ENCODE data around the gene WWP2.
"Not testable (repeated sequence)": the region's sequence is repeated elsewhere in the genome, so short reads cannot be mapped to it uniquely, and the experiment has no call there.

The WWP2 gene

DNA sequence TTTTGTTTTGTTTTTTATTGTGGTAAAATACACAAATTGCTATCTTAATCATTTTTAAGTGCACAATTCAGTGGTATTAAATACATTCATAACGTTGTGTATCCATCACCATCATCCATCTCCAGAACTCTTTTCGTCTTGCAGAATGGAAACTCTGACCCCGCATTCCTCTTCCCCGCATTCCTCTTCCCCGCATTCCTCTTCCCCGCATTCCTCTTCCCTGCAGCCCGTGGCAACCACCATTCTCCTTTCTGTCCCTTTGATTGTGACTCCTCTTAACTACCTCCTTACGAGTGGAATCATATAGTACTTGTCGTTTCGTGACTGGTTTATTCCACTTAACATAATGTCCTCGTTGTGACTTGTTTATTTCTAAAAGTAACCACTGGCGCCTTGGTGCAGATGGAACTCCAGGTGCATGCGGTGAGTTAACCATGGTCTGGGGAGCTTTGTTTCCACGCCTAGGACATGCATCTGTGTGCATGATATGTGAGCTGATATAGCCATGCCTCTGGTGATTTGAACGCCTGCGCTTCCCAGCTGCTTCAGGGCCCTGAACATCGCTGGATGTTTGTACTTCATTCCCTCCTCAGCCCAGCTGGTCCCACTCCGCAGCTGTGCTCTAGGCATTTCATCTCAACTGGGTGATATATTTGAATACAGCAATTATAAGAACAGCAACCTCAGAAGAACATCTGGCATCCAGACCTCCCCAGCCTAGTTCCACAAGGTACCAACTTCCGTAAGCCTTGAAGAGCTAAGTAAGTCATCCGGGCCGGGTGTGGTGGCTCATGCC is 181.3 kb downstream of the WWP2 start:
- not testable (repeated sequence) for DNase-seq (ENCODE audit: low spot score)

DNA sequence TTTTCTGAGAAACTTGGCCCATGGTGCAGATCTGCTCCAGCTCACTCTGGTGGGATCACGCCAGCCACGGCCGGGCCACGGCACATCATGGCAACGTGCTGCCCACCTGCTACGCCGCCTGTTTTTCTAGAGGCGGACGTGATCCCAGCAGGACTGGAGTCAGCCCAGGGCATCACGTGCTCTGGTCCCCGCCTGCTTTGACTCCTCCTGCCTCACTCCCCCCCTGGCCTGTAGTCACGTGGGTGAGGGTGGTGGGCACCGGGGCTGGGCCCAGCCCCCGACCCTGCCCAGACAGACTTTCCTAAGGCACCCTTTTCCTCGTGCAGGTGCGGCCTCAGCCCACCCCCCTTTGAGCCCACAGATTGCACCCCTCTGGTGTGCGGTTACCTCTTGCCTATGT is 188.3 kb downstream of the WWP2 start:
- DNase-seq (ENCODE audit: low spot score) = not testable (repeated sequence)

GRCh38 chr16:69951017-69951671 is 189.0 kb downstream of the WWP2 start, which contains the start of gene CLEC18A:
Gene CLEC18A, plus strand, starts transcription at chr16:69951334. Its CDS starts 33 bp downstream, at chr16:69951367.
- DNase-seq (ENCODE audit: low spot score) = not testable (repeated sequence)

DNA sequence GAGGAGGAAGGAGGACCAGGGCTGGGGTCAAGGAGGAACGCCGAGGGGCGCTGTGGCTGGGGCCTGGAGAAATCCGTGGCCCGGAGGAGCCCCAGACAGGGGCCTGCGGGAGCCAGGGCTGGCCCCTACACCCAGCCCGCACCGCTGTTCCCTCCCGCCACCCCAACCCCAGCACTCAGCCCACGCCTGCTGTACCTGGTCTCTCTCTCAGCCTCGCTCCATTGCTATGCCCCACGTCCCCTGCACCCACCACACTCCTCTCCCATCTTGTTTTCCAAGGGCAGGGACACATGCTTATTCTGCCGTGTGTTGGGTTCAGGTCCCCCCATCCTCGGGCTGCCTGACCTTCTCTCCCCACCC is 189.5 kb downstream of the WWP2 start:
- DNase-seq (ENCODE audit: low spot score) = not testable (repeated sequence)

DNA sequence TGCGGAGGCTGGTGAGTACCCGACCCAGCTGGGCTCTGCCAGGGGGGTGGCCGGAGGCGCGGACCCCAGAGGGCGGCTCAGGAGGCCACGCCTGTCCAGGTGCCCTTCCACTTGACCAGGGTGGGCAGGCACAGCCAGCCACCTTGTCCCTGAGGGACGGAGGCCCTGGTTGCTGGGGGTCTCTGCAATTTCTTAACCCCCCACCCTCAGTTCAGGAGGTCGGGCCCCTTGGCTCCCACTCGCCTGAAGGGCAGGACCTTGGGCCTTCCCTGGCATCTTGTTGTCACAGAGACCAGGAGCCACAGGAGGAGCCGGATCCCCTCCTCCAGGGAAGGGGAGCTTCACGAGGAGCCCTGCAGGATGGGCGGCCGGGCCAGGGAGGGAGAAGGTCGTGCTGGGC is 190.0 kb downstream of the WWP2 start:
- DNase-seq (ENCODE audit: low spot score) = not testable (repeated sequence)

- DNase-seq (ENCODE audit: low spot score) = not testable (repeated sequence)
These were observed 190.6 kb downstream of the WWP2 start for GRCh38 chr16:69952572-69953355.

- not testable (repeated sequence) for DNase-seq (ENCODE audit: low spot score)
These were observed 192.1 kb downstream of the WWP2 start for GRCh38 chr16:69954241-69954640.

- DNase-seq (ENCODE audit: low spot score) = not testable (repeated sequence)
These were observed 201.2 kb downstream of the WWP2 start for GRCh38 chr16:69963312-69963711.

DNA sequence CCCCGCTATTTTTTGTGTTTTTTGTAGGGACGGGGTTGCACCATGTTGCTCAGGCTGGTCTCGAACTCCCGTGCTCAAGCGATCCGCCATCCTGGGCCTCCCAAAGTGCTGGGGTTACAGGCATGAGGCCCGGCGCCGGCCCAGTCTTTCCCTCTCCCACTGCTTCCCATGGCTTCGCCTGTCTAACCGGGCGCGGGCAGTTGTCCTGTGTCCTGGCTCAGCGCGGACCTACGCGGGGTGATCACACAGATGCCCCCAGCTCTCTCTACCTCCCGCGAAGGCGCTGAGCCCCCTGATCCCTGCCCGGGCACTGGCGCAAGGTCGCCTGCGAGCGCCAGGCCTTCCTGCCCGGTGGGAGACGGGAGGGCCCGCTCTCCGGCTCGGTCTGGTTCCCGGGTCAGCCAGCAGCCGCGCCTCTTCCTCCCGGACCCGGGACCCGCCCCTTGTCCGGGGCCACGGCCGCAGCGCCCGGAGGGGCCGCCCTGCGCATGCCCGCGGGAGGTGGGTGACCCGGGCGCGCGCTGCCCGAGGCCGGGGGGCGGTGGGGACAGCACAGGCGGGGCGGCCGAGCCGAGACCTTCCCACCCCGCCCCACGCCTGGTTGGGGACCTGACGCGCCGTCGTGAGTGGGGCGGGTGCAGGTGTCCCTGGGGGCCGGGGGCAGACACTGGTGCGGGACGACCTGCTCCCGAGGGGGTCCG is 203.0 kb downstream of the WWP2 start:
- not testable (repeated sequence) for DNase-seq (ENCODE audit: low spot score)

DNA sequence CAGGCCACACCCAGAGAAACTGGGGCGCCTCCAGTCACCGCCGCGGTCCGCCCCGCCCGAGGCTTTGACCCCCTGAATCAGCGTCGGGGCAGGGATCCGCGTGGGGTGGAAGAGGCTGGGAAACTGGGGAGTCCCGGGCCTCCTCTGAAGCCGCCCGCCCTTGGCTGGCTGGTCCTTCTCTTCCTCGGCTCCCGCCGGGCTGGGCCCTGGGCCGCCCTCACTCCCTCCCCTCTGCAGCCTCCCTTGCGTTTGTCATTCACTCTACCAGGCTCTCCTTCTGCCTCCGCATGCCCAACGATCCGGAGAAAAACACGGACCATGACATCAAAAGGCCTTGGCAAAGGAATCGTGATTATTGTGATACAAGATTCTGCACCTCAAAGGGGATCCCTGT is 203.5 kb downstream of the WWP2 start:
- not testable (repeated sequence) for DNase-seq (ENCODE audit: low spot score)

DNA sequence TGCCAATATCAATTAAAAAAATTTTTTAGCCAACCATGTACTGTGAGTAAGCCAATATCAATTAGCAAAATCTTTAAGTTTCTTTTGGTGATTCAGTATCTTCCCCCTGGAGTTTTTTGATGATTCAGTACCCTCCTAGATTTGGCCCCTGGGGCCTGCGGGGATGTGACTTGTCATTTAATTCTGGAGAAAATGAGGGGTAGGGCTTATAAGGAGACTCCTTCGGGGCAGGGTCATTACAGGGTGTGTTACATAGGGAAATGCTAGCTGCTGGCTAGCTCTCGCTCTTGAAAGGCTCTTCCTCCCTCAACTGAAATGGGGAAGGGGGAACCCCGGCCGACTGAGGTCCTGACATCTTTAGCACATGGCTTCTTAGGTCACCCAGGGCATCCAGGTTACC is 205.6 kb downstream of the WWP2 start:
- DNase-seq (ENCODE audit: low spot score) = not testable (repeated sequence)

DNA sequence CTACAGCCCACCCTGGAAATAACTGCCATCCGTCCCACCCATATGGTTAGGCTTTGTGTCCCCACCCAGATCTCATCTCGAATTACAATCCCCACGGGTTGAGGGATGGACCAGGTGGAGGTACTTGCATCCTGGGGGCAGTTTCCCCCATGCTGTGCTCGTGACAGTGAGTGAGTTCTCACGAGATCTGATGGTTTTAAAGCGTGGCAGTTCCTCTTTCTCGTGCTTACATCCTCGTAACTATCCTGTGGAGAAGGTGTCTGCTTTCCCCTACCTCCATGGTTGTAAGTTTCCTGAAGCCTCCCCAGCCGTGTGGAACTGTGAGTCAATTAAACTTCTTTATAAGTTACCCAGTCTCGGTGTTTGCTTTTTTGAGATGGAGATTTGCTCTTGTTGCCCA is 206.0 kb downstream of the WWP2 start:
- not testable (repeated sequence) for DNase-seq (ENCODE audit: low spot score)

GRCh38 chr16:69969657-69970056 is 207.5 kb downstream of the WWP2 start:
- not testable (repeated sequence) for DNase-seq (ENCODE audit: low spot score)

GRCh38 chr16:69972120-69972519 is 210.0 kb downstream of the WWP2 start:
- not testable (repeated sequence) for DNase-seq (ENCODE audit: low spot score)

DNA sequence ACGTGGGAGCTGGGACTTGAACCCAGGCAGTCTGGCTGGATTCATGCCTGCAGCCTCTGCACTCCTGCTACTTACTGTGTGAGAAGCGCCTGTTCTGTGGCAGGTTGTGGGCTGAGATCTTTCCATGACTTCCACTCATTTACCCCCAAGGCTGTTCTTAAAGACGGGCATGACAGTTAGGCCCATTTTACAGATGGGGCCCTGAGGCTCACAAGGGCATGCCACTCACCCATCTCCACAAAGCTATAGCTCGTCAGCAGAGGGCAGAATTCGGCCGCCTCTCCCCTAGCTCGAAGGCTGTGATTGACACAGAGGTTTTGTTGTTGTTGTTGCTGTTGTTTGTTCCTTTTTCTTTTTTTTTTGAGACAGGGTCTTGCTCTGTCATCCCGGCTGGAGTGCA is 210.8 kb downstream of the WWP2 start:
- DNase-seq (ENCODE audit: low spot score) = not testable (repeated sequence)

GRCh38 chr16:69985196-69985595 is 223.1 kb downstream of the WWP2 start:
- DNase-seq (ENCODE audit: low spot score) = not testable (repeated sequence)
